Superior temporal gyrus (tissue), 1 donor: ENCODE measurements around the gene MFAP5.
A peak's percentile ranks its signal among the peaks of the same experiment; 100 is the strongest.

Experiments used
- DNase-seq: peaks from one replicate; pipeline ENCODE4 v3.0.0-alpha.2; 2016; ENCODE audit errors: extremely low spot score

Gene MFAP5

GRCh38 chr12:8662593-8662992, at the start of gene MFAP5:
TSS of gene MFAP5 (minus strand) at chr12:8662826. CDS start at chr12:8662104, 722 bp downstream.
- no peak for DNase-seq

GRCh38 chr12:8709124-8709830, 46.7 kb upstream of the MFAP5 start:
- no peak for DNase-seq

- DNase-seq: no peak
Measured at GRCh38 chr12:8702159-8702558, 39.5 kb upstream of the MFAP5 start.

GRCh38 chr12:8701046-8701660, 38.5 kb upstream of the MFAP5 start:
- no peak for DNase-seq

GRCh38 chr12:8699714-8700113, 37.1 kb upstream of the MFAP5 start:
- DNase-seq: no peak

GRCh38 chr12:8698879-8699278, 36.3 kb upstream of the MFAP5 start:
- DNase-seq: no peak

- no peak for DNase-seq
Measured at GRCh38 chr12:8698132-8698851, 35.7 kb upstream of the MFAP5 start.

- DNase-seq: peak; percentile 70
Measured at GRCh38 chr12:8697476-8698131, 35.0 kb upstream of the MFAP5 start, which contains the start of gene RIMKLB. TSS of gene RIMKLB (plus strand) at chr12:8697991. CDS start at chr12:8713867, 15,876 bp downstream.

- DNase-seq: peak; percentile 69
Measured at GRCh38 chr12:8697120-8697475, 34.5 kb upstream of the MFAP5 start.

GRCh38 chr12:8696442-8697090, 33.9 kb upstream of the MFAP5 start:
- no peak for DNase-seq

GRCh38 chr12:8695116-8695515, 32.5 kb upstream of the MFAP5 start:
- DNase-seq: no peak

- DNase-seq: peak; percentile 83
Measured at GRCh38 chr12:8692573-8692972, 29.9 kb upstream of the MFAP5 start.

- DNase-seq: no peak
Measured at GRCh38 chr12:8689681-8690080, 27.1 kb upstream of the MFAP5 start.

- DNase-seq: peak; percentile 55
Measured at GRCh38 chr12:8687846-8688601, 25.4 kb upstream of the MFAP5 start.

GRCh38 chr12:8685051-8685450, 22.4 kb upstream of the MFAP5 start:
- no peak for DNase-seq

- no peak for DNase-seq
Measured at GRCh38 chr12:8681129-8681884, 18.7 kb upstream of the MFAP5 start.

GRCh38 chr12:8680533-8680932, 17.9 kb upstream of the MFAP5 start:
- no peak for DNase-seq

GRCh38 chr12:8678661-8679111, 16.1 kb upstream of the MFAP5 start:
- DNase-seq: no peak

- DNase-seq: no peak
Measured at GRCh38 chr12:8677362-8677761, 14.7 kb upstream of the MFAP5 start.

GRCh38 chr12:8676651-8677050, 14.0 kb upstream of the MFAP5 start:
- DNase-seq: no peak
